Adipocyte (in vitro differentiated cells): ENCODE data around the gene TIPRL.

Experiments
- DNase-seq: peaks from one replicate; pipeline ENCODE4 v3.0.0-alpha.2; 2015; ENCODE audit warnings: low read depth
- H3K27me3 ChIP-seq: replicated peaks from 2 replicates; pipeline ENCODE4 v1.7.0; 2013; ENCODE audit warnings: mild to moderate bottlenecking, low read length, moderate library complexity; ENCODE audit not compliant: control insufficient read depth, insufficient read depth
- H3K36me3 ChIP-seq: 2 replicates; pipeline ENCODE4 v1.7.0; 2013; ENCODE audit warnings: low read length, mild to moderate bottlenecking, moderate library complexity; ENCODE audit not compliant: control insufficient read depth, insufficient read depth, severe bottlenecking
- H3K4me1 ChIP-seq: 2 replicates; pipeline ENCODE4 v1.7.0; 2013; ENCODE audit warnings: mild to moderate bottlenecking, low read length, moderate library complexity; ENCODE audit not compliant: control insufficient read depth, insufficient read depth
- H3K4me3 ChIP-seq: 2 replicates; pipeline ENCODE4 v1.7.0; 2013; ENCODE audit warnings: mild to moderate bottlenecking, low read length, moderate library complexity
- H3K9ac ChIP-seq: 2 replicates; pipeline ENCODE4 v1.7.0; 2013; ENCODE audit warnings: mild to moderate bottlenecking, low read length, moderate library complexity
- H3K9me3 ChIP-seq: 2 replicates; pipeline ENCODE4 v1.7.0; 2013; ENCODE audit warnings: mild to moderate bottlenecking, low read length, moderate library complexity; ENCODE audit not compliant: control insufficient read depth

TIPRL gene

GRCh38 chr1:168234846-168235547 lies 56.2 kb downstream of the TIPRL start:
- H3K27me3 ChIP-seq: no peaks in the 10 kb centered on the region
- peaks cover 74% of the 10 kb centered on the region for H3K36me3 ChIP-seq
- DNase-seq: peak; percentile 67
- no peaks in the 10 kb centered on the region for H3K9me3 ChIP-seq
- peak overlapping the region; percentile 8 for H3K4me3 ChIP-seq
- H3K9ac ChIP-seq: peak overlapping the region; percentile 40
- H3K4me1 ChIP-seq: peaks cover 44% of the 10 kb centered on the region

DNA sequence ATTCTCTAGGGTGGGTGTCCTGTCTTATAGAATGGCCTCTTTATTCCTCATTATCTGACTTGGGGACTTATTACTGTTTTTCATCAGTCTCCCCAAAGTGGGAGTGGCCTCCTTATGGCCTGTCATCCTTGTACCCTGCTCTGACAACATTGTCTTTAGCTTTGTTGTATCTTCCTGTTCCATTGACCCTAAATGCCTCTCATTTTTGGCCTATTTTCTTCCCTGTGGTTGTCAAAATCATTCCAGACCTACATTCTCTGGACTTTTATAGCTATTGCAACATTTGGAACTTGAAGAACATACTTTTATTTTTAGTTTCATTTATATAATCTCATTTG lies 56.8 kb downstream of the TIPRL start:
- Histone ChIP-seq H3K27me3 (no peaks in the 10 kb centered on the region), H3K4me3 (peak overlapping the region; percentile 8), H3K9me3 (no peaks in the 10 kb centered on the region), H3K9ac (peak overlapping the region; percentile 40), H3K4me1 (peaks cover 40% of the 10 kb centered on the region), H3K36me3 (peaks cover 75% of the 10 kb centered on the region)
- DNase-seq: peak; percentile 69

GRCh38 chr1:168235937-168236336 lies 57.2 kb downstream of the TIPRL start:
- H3K4me1 ChIP-seq: peaks cover 36% of the 10 kb centered on the region
- H3K4me3 ChIP-seq: peak overlapping the region; percentile 33
- no peaks in the 10 kb centered on the region for H3K9me3 ChIP-seq
- H3K36me3 ChIP-seq: peaks cover 79% of the 10 kb centered on the region
- peak overlapping the region; percentile 7 for H3K9ac ChIP-seq
- H3K27me3 ChIP-seq: no peaks in the 10 kb centered on the region
- no peak for DNase-seq

DNA sequence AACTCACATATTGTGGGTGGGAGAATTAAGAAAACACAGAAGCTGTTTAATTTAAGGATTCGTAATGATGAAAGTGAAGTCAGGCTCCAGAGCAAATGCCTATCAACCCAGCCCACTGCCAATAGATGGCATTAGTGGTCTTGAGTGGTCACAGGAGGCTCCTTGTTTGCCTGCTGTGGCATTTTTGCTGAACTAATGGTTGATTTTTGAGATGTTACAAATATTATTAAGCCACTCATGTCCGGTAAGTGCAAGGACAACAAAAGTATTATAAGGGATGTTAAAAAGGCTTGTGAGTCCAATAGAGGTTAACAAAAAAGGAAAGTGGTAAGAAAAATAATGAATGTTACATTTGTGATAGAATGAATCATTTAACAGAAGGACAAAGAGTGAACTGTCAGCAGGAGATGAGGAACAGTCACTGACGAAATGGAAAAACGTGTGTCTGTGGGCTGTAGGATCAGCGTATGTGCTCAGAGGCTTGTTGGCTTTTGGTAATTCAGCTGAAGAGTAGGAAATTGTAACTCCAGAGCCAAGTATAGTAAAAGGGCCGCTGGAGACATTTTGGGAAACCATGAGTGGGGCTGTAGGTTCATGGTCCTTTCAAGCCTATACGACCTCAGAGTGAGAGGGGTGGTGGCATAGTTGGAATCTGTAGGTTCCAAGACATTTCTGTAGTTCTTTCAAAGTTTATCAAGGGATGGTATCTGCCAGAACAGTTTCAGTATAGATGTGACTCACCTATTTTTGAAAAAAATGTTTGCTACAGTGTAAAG lies 58.3 kb downstream of the TIPRL start:
- DNase-seq: no peak
- Histone ChIP-seq H3K4me3 (no peak overlapping the region), H3K36me3 (peaks cover 77% of the 10 kb centered on the region), H3K9me3 (no peaks in the 10 kb centered on the region), H3K4me1 (peaks cover 28% of the 10 kb centered on the region), H3K9ac (no peak overlapping the region), H3K27me3 (no peaks in the 10 kb centered on the region)

DNA sequence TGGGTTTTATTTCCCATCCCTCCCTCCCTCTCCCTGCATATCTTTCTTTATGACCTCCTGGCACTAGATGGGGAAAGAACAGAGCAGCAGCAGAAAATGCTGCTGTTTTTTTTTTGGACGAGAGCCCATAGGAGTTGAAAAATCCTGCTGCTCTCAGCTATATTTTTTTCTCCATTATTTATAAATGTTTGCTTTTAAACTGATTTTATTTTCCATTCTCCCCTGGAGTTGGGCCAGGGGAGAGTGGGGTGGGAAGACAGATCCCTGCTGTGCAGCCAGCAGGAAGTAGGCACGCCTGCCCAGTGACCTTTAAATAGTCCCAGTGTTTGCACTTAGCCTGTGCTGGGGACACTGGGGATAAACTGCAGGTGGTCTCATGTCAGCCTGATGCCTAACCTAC lies 64.4 kb downstream of the TIPRL start:
- no peak overlapping the region for H3K4me3 ChIP-seq
- H3K9ac ChIP-seq: peak overlapping the region; percentile 60
- H3K27me3 ChIP-seq: no peaks in the 10 kb centered on the region
- DNase-seq: no peak
- peaks cover 71% of the 10 kb centered on the region for H3K36me3 ChIP-seq
- peaks cover 20% of the 10 kb centered on the region for H3K4me1 ChIP-seq
- H3K9me3 ChIP-seq: no peaks in the 10 kb centered on the region

GRCh38 chr1:168243636-168244212 lies 65.0 kb downstream of the TIPRL start:
- Histone ChIP-seq H3K36me3 (peaks cover 67% of the 10 kb centered on the region), H3K4me3 (no peak overlapping the region)

GRCh38 chr1:168245042-168245441 lies 66.3 kb downstream of the TIPRL start:
- no peak for DNase-seq
- Histone ChIP-seq H3K27me3 (no peaks in the 10 kb centered on the region), H3K4me1 (peaks cover 20% of the 10 kb centered on the region), H3K4me3 (no peak overlapping the region), H3K9me3 (no peaks in the 10 kb centered on the region), H3K36me3 (peaks cover 65% of the 10 kb centered on the region), H3K9ac (no peak overlapping the region)

More at GRCh38 chr1:168243636-168244212, 65.0 kb downstream of the TIPRL start:
- peak overlapping the region; percentile 60 for H3K9ac ChIP-seq
- no peak for DNase-seq
- peaks cover 20% of the 10 kb centered on the region for H3K4me1 ChIP-seq
- H3K9me3 ChIP-seq: no peaks in the 10 kb centered on the region
- no peaks in the 10 kb centered on the region for H3K27me3 ChIP-seq

- Histone ChIP-seq H3K9me3 (no peaks in the 10 kb centered on the region), H3K27me3 (no peaks in the 10 kb centered on the region), H3K9ac (no peak overlapping the region), H3K4me3 (no peak overlapping the region), H3K36me3 (peaks cover 70% of the 10 kb centered on the region), H3K4me1 (peaks cover 20% of the 10 kb centered on the region)
- DNase-seq: no peak
Measured at GRCh38 chr1:168246506-168246905, 67.7 kb downstream of the TIPRL start.
